Measurements from ENCODE around the gene MLLT10.

- TF ChIP-seq CTCF (IDR thresholded peaks at IDR 0.05; ENCODE audit: control extremely low read depth in 1 of 3, insufficient read depth in 1 of 3, low read depth in 1 of 3, low read length in 3 of 3) (no peak), POLR2AphosphoS5 (IDR thresholded peaks at IDR 0.05; ENCODE audit: low read depth, low read length) (no peak), POLR2A (IDR thresholded peaks at IDR 0.05; ENCODE audit: control extremely low read depth in 1 of 2, low read depth in 2 of 2, low read length in 2 of 2) (no peak), ATF3 (IDR thresholded peaks at IDR 0.05; ENCODE audit: insufficient read depth, low read depth, low read length) (no peak), CHD2 (IDR thresholded peaks at IDR 0.05; ENCODE audit: low read length) (no peak), RAD21 (IDR thresholded peaks at IDR 0.05 in 1 of 2, conservative IDR thresholded peaks at IDR 0.05 in 1 of 2; ENCODE audit: low read depth in 2 of 2, low read length in 2 of 2) (0 out of 4 replicates have a peak, but pooled peaks of 1 of the 2 experiments have one; percentile 4)
Measured at GRCh38 chr10:21758239-21758638, 224.2 kb downstream of the MLLT10 start.
